Right renal cortex interstitium (tissue), 3 donors: Measurements from ENCODE around the gene OR52E2. TPM values are rescaled to one million over a fixed set of nuclear protein-coding genes. Genes with fewer than 3 reads are reported as not detected.

Source experiments
- DNase-seq, 3 donors: peaks; one replicate each; pipeline ENCODE4 v3.0.0-alpha.2; 2013; ENCODE audit warnings: low read depth in 3 of 3, low spot score in 2 of 3
- polyA plus RNA-seq, 3 donors: library from polyadenylated mRNA; unstranded; fragments of 120-200 nt; gene quantifications; one replicate each; pipeline ENCODE4 v1.2.1, GENCODE V29; 2013; ENCODE audit not compliant: insufficient read length in 3 of 3

The OR52E2 gene
- polyA plus RNA-seq, 3 donors: not detected

- DNase-seq: no peak
These were observed 37.4 kb downstream of the OR52E2 start for GRCh38 chr11:5021996-5022395.

- DNase-seq: no peak
These were observed 46.4 kb downstream of the OR52E2 start for GRCh38 chr11:5013012-5013411.

GRCh38 chr11:5011254-5011653 lies 48.2 kb downstream of the OR52E2 start:
- no peak for DNase-seq

Other genes starting within 250 kb of the OR52E2 start
- not detected for gene OR51F2, start 238.3 kb downstream of the OR52E2 start, polyA plus RNA-seq
- not detected for gene OR51S1, start 210.4 kb downstream of the OR52E2 start, polyA plus RNA-seq
- not detected for gene OR51T1, start 177.7 kb downstream of the OR52E2 start, polyA plus RNA-seq
- not detected for gene OR51A7, start 155.8 kb downstream of the OR52E2 start, polyA plus RNA-seq
- gene OR51G2, start 140.3 kb downstream of the OR52E2 start, polyA plus RNA-seq: not detected
- gene OR51G1, start 135.3 kb downstream of the OR52E2 start, polyA plus RNA-seq: not detected
- gene OR51A4, start 112.0 kb downstream of the OR52E2 start, polyA plus RNA-seq: not detected
- gene OR51A2, start 103.9 kb downstream of the OR52E2 start, polyA plus RNA-seq: not detected
- under 1 TPM in 2 of 3 donors, not detected in 1; 0.08 TPM for gene OR51L1, start 64.8 kb downstream of the OR52E2 start, polyA plus RNA-seq
- gene OR52J3, start 13.1 kb downstream of the OR52E2 start, polyA plus RNA-seq: not detected
- gene OR52E1, start 9.9 kb upstream of the OR52E2 start, polyA plus RNA-seq: not detected
- gene OR52A5, start 78.7 kb upstream of the OR52E2 start, polyA plus RNA-seq: not detected
- under 1 TPM in 1 of 3 donors, not detected in 2; 0.03 TPM for gene OR52A1, start 95.1 kb upstream of the OR52E2 start, polyA plus RNA-seq
- gene OR51V1, start 141.1 kb upstream of the OR52E2 start, polyA plus RNA-seq: not detected
- 100 to 1,000 TPM; 146 to 221 (median 152) TPM for gene HBB, start 167.4 kb upstream of the OR52E2 start, polyA plus RNA-seq
- gene HBD, start 174.9 kb upstream of the OR52E2 start, polyA plus RNA-seq: 1 to 10 TPM; 1.9 to 2.2 (median 2.1) TPM
- gene HBG1, start 190.2 kb upstream of the OR52E2 start, polyA plus RNA-seq: 1 to 10 TPM; 3.5 to 6.3 (median 5.8) TPM
- gene HBG2, start 195.2 kb upstream of the OR52E2 start, polyA plus RNA-seq: 1,000 to 10,000 TPM; 2,105 to 2,538 (median 2,461) TPM
- 10 to 100 TPM in 1 of 3 donors, 1 to 10 TPM in 2; 7.4 to 13.8 (median 8.1) TPM for gene HBE1, start 210.3 kb upstream of the OR52E2 start, polyA plus RNA-seq
- under 1 TPM in 1 of 3 donors, not detected in 2; 0.22 TPM for gene OR51B4, start 242.3 kb upstream of the OR52E2 start, polyA plus RNA-seq